Measurements from ENCODE around the gene DTNA.

- TF ChIP-seq CTCF (IDR thresholded peaks at IDR 0.05) (no peak), POLR2A (IDR thresholded peaks at IDR 0.05) (no peak), EP300 (IDR thresholded peaks at IDR 0.05) (no peak)
These were observed 42.0 kb downstream of the DTNA start for GRCh38 chr18:34752056-34752455.
